NK-92 (cell line): ENCODE measurements around the gene ETF1.
"Not testable (repeated sequence)": the region's sequence is repeated elsewhere in the genome, so short reads cannot be mapped to it uniquely, and the experiment has no call there.

Experiments
- DNase-seq: peaks from one replicate; lab custom pipeline; 2025; ENCODE audit not compliant: unreplicated experiment; lab: John Stamatoyannopoulos, UW

The ETF1 gene

GRCh38 chr5:138491284-138491648 is 51.8 kb downstream of the ETF1 start:
- DNase-seq, result no peak

GRCh38 chr5:138490648-138491283 is 52.3 kb downstream of the ETF1 start:
- no peak for DNase-seq

- DNase-seq, result no peak
Observed at GRCh38 chr5:138489683-138490061, 53.4 kb downstream of the ETF1 start.

GRCh38 chr5:138488481-138488945 is 54.5 kb downstream of the ETF1 start:
- DNase-seq, result no peak

GRCh38 chr5:138482638-138483037 is 60.4 kb downstream of the ETF1 start:
- DNase-seq, result no peak

GRCh38 chr5:138476918-138477317 is 66.1 kb downstream of the ETF1 start:
- no peak for DNase-seq

GRCh38 chr5:138473151-138473550 is 69.9 kb downstream of the ETF1 start:
- DNase-seq, result not testable (repeated sequence)

GRCh38 chr5:138472353-138472752 is 70.7 kb downstream of the ETF1 start:
- DNase-seq, result no peak

GRCh38 chr5:138471052-138471361 is 72.0 kb downstream of the ETF1 start:
- DNase-seq, result no peak

GRCh38 chr5:138470322-138471051 is 72.5 kb downstream of the ETF1 start:
- DNase-seq, result no peak

GRCh38 chr5:138469540-138470321 is 73.3 kb downstream of the ETF1 start:
- no peak for DNase-seq

- no peak for DNase-seq
Observed at GRCh38 chr5:138468966-138469539, 74.0 kb downstream of the ETF1 start.

GRCh38 chr5:138468133-138468965 is 74.7 kb downstream of the ETF1 start:
- no peak for DNase-seq

- DNase-seq, result no peak
Observed at GRCh38 chr5:138467711-138468132, 75.3 kb downstream of the ETF1 start.

- no peak for DNase-seq
Observed at GRCh38 chr5:138466900-138467710, 75.9 kb downstream of the ETF1 start.

- DNase-seq, result no peak
Observed at GRCh38 chr5:138466125-138466899, 76.7 kb downstream of the ETF1 start.

- peak; percentile 42 for DNase-seq
Observed at GRCh38 chr5:138465261-138466124, 77.5 kb downstream of the ETF1 start, which contains the start of gene EGR1. Gene EGR1, plus strand, starts transcription at chr5:138465479. Its CDS starts 283 bp downstream, at chr5:138465762.
